Pancreas (tissue), 10 donors: Measurements from ENCODE around the gene CD248. TPM values are rescaled to one million over a fixed set of nuclear protein-coding genes. Genes with fewer than 3 reads are reported as not detected.

Experiments
- ATAC-seq, 4 donors: fragments of 200-7000 bp; cut with Tn5 transposase; one replicate each; pipeline versions ENCODE4 v1.8.0 to v1.9.1; 2020; ENCODE audit warnings: mild to moderate bottlenecking in 4 of 4, moderate library complexity in 4 of 4
- DNase-seq, 6 donors: peaks; one replicate each; pipeline ENCODE4 v3.0.0-alpha.2; 2020
- FAIRE-seq: peaks from 2 replicates; lab custom pipeline; 2012; peaks lifted over from hg19 to GRCh38; lab: Jason Lieb, UNC
- H3K27ac ChIP-seq, 4 donors: fragments of 200-600 bp; sonication (generic); 1 replicate in 3 of 4; 2 replicates in 1 of 4; pipeline versions ENCODE4 v1.5.0 to v1.8.0; 2020
- H3K27me3 ChIP-seq, 4 donors: fragments of 200-600 bp; one replicate each; pipeline ENCODE4 v1.8.0; 2021
- H3K36me3 ChIP-seq, 3 donors: fragments of 200-600 bp; sonication (generic) in 1 of 3; one replicate each; pipeline versions ENCODE4 v1.5.0 to v1.8.0; 2020 to 2021
- H3K4me1 ChIP-seq, 3 donors: fragments of 200-600 bp; one replicate each; pipeline ENCODE4 v1.8.0; 2021
- H3K4me3 ChIP-seq, 4 donors: fragments of 200-600 bp; sonication (generic) in 2 of 4; one replicate each; pipeline versions ENCODE4 v1.5.0 to v1.8.0; 2020 to 2021
- H3K9me3 ChIP-seq, 4 donors: fragments of 200-600 bp; one replicate each; pipeline ENCODE4 v1.8.0; 2021
- CTCF ChIP-seq, 4 donors: fragments of 200-600 bp; sonication (generic) in 3 of 4; IDR thresholded peaks; one replicate each; pipeline versions ENCODE4 v1.5.0 to v1.8.0; 2021; ENCODE audit warnings: antibody characterized with exemption in 4 of 4
- WGBS, 2 donors: extraction: QIAGEN DNeasy Blood & Tissue Kit; methylation state at CpG; one replicate each; pipeline ENCODE4 v1.1.7; 2013; 5-methylcytosine and 5-hydroxymethylcytosine counted together
- intact Hi-C, 3 donors: fragments of 100-400 bp; cut with DNase I; formaldehyde crosslinking; loops; one replicate each; pipeline versions ENCODE4 v1.11.1 to v1.14.2; 2022
- polyA plus RNA-seq, 2 donors: library from polyadenylated mRNA; stranded (reverse); fragments of 200-250 nt; gene quantifications; one replicate each; pipeline ENCODE4 v1.2.3, GENCODE V29; 2013
- total RNA-seq, 6 donors: library from RNA; stranded (reverse); fragmentation: NEBNext Ultra II Directional in 4 of 6; extraction: Animal tissue kit (Norgen Biotek cat#: 25700) in 4 of 6; gene quantifications; one replicate each; pipeline versions ENCODE4 v1.2.1 to v1.2.4, GENCODE V29; 2021 to 2023
- donor health status: healthy with polysubstance abuse.
- donor health status: DM: no; HTN: no; CAD: no; lungs with moderate emphysema.
- donor health status: DM: no; HTN: no; CAD: no.
- donor health status: control.
- donor health status: control.
- donor health status: Bipolar disorder and iron deficiency.
- donor health status: DM: yes; HTN: yes; CAD: no.
- donor health status: DM: no; HTN: no; CAD: no.
- donor health status: DM: no; HTN: no; CAD: no.
- donor health status: DM: yes; HTN: yes; CAD: no.

CD248 gene
- total and polyA plus RNA-seq, 8 donors, result 1.2 to 17.7 (median 3.8) TPM

GRCh38 chr11:66287889-66288670, 28.8 kb downstream of the CD248 start:
- WGBS, 2 donors, result 27 to 29% methylated on average over 19 to 20 of the region's 20 CpGs
- H3K9me3 ChIP-seq, result no peaks in the 10 kb centered on the region
- ATAC-seq, result peak; percentile 10 to 29 (median 11)
- DNase-seq, result peak in 3 of 6 donors; percentile 40 to 80 (median 49)
- no peak for TF ChIP-seq CTCF (IDR thresholded peaks at IDR 0.05)
- FAIRE-seq, result no peak
- H3K27ac ChIP-seq, result peak overlapping the region; percentile 92 to 99 (median 94)
- no peaks in the 10 kb centered on the region for H3K36me3 ChIP-seq
- peak overlapping the region; percentile 70 to 94 (median 80) for H3K4me3 ChIP-seq
- H3K4me1 ChIP-seq, result peaks cover 0 to 17% (median 15%) of the 10 kb centered on the region in 3 donors
- intact Hi-C loops, result loop anchor here in 1 of 3 donors (10.0 kb wide), 1 partner anchor 63 kb away; no protein-coding TSS in a partner anchor
- no peaks in the 10 kb centered on the region for H3K27me3 ChIP-seq

DNA sequence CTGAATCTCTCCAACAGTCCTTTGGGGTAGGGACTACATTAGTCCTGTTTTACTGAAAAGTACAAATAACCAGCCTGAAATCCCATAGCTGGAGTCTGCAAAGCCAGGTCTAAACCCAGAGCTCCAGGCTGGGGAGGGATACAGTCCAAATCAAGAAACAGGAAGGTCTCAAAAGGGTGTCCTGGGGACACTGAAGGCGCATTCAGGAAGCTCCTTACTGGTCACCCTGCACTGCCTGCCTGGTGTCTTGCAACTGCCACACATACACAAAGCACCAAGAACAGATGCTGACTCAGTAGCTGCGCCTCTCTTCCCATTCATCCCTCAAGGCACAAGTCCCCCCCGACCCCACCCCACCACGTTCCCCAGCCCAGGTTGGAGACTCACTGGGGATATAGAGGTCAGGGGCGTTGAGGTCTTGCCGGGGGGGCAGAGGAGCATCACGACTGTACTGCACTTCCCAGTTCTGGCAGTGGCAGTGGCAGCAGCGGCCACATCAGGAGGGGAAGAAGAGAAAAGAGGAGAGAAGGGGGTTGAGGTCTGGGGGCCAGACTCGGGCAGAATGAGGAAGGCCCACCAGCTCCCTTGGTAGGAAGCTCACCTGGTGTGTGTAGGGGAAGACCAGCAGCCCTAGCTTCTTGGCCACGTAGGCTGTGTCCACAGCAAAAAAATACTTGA, 29.5 kb downstream of the CD248 start:
- intact Hi-C loops, result loop anchor here in 1 of 3 donors (10.0 kb wide), 1 partner anchor 63 kb away; no protein-coding TSS in a partner anchor
- peak in 1 of 6 donors; percentile 58 for DNase-seq
- no peak for ATAC-seq
- Histone ChIP-seq H3K9me3 (no peaks in the 10 kb centered on the region), H3K27ac (no peak overlapping the region), H3K4me1 (peaks cover 0 to 19% (median 15%) of the 10 kb centered on the region in 3 donors), H3K4me3 (peak overlapping the region in 1 of 4 donors; percentile 70), H3K36me3 (no peaks in the 10 kb centered on the region), H3K27me3 (no peaks in the 10 kb centered on the region)
- 64 to 74% methylated on average over 9 to 10 of the region's 10 CpGs for WGBS, 2 donors
- FAIRE-seq, result no peak
- TF ChIP-seq CTCF (IDR thresholded peaks at IDR 0.05), result no peak

DNA sequence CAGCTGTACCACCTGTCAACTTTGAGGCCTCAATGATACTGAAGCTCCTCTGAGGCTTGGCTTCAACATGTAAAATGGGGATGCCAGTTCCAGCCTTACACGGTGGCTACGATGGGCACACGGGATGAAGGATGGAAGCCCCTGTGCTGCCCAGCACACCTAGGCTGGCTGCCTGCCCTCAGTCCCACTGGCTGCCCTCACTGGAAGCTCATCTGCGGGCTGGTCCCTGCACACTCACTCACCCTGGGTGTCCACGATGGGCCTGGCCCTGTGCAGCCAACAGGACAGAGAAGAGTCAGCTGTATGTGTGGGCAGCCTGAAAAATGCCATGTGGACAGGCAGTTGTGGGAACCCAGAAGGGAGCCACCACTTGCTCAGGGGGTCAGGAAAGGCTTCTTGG, 30.1 kb downstream of the CD248 start:
- DNase-seq (peak in 2 of 6 donors; percentile 11 to 65), FAIRE-seq (no peak), ATAC-seq (no peak)
- Histone ChIP-seq H3K9me3 (no peaks in the 10 kb centered on the region), H3K36me3 (no peaks in the 10 kb centered on the region), H3K4me1 (peaks cover 0 to 15% (median 10%) of the 10 kb centered on the region in 3 donors), H3K4me3 (no peak overlapping the region), H3K27me3 (no peaks in the 10 kb centered on the region), H3K27ac (no peak overlapping the region)
- intact Hi-C loops, result loop anchor here in 1 of 3 donors (10.0 kb wide), 1 partner anchor 62 kb away; no protein-coding TSS in a partner anchor
- WGBS, 2 donors, result 75 to 83% methylated on average over 5 of the region's 5 CpGs
- TF ChIP-seq CTCF (IDR thresholded peaks at IDR 0.05), result no peak

DNA sequence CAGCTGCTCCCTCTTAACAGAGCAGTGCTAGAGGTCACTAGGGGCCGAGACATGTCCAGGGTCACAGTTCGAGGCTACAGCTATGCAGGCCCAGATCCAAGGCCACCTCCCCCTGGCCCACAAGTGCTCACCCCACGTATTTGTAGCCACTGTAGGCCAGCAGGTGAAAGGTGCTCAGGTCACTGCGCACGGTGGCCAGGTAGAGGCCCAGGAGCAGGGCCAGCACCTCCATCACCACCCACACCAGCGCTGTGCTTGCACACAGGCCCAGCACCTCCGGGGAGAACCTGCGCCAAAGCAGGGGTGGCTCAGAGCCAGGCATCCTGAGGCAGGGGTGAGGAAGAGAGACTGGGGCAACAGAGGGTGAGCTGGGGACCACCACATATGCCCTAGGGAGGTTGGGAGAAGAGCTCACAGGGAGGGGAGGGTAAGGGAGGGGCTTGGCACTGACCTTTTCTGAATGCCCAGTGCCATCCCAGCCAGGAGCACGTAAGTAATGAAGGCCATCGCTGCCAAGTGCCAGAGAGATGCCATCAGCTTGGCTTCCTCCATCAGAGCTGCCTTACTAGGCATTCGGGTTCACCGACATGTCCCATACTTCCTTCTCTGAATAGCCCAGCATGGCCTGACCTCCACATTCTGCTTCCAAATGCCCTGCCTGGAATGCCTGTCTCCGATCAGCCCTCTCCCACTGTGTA, 31.4 kb downstream of the CD248 start:
- no peak for ATAC-seq
- intact Hi-C loops, result loop anchor here in 1 of 3 donors (10.0 kb wide), 1 partner anchor 61 kb away; no protein-coding TSS in a partner anchor

More for the DNA sequence above, 31.4 kb downstream of the CD248 start:
- H3K4me3 ChIP-seq, result no peak overlapping the region
- peaks cover 0 to 15% (median 10%) of the 10 kb centered on the region in 3 donors for H3K4me1 ChIP-seq
- no peak for TF ChIP-seq CTCF (IDR thresholded peaks at IDR 0.05)
- no peaks in the 10 kb centered on the region for H3K27me3 ChIP-seq
- H3K9me3 ChIP-seq, result no peaks in the 10 kb centered on the region
- peak in 3 of 6 donors; percentile 7 to 64 (median 27) for DNase-seq
- WGBS, 2 donors, result 77 to 78% methylated on average over 13 of the region's 13 CpGs
- H3K36me3 ChIP-seq, result no peaks in the 10 kb centered on the region
- no peak overlapping the region for H3K27ac ChIP-seq
- no peak for FAIRE-seq
